ENCODE data around the gene ZNF304. TPM values are rescaled to one million over a fixed set of nuclear protein-coding genes. Genes with fewer than 3 reads are reported as not detected.
A peak's percentile ranks its signal among the peaks of the same experiment; 100 is the strongest.

The ZNF304 gene
- total RNA-seq, 2 experiments from 2014 or later, result 6.2 TPM

DNA sequence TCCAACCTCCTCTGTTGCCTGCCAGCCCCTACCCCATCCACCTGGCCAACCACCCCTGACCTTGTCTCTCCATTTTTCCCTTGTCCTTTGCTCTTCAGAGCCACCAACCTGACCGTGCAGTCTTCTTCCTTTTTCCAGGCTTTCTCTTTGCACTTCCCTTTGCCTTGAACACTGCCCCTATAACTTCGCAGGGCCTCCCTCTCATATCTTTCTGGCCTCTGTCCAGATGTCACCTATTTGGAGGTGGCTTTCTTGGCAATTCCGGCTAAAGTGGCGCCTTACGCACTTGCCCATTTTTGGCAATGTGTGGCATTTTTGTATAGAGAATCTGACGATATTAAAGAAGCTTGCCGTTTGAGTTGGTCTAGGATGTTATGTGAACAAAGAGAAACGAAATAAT lies 30.0 kb upstream of the ZNF304 start:
- H3K9me3 Mint-ChIP-seq (ENCODE audit: low read depth), result peaks cover 16% of the 10 kb centered on the region
- H3K36me3 Mint-ChIP-seq (ENCODE audit: low read depth), result peaks cover 52% of the 10 kb centered on the region
- H3K4me1 Mint-ChIP-seq, result peaks cover 24% of the 10 kb centered on the region
- CTCF ChIA-PET, result interaction anchor here (0.7 kb wide), 1 partner anchor 21 kb away, joined by 3 read pairs; no protein-coding TSS in a partner anchor
- ATAC-seq, result no peak
- peaks cover 15% of the 10 kb centered on the region for H3K27me3 Mint-ChIP-seq
- peak overlapping the region; percentile 93 for H3K27ac Mint-ChIP-seq
- H3K4me3 Mint-ChIP-seq, result peak overlapping the region; percentile 94
- DNase-seq, result no peak
- POLR2A ChIA-PET, result no interaction called here
- intact Hi-C loops (cut with DNase I, micrococcal nuclease), result no loop called here

DNA sequence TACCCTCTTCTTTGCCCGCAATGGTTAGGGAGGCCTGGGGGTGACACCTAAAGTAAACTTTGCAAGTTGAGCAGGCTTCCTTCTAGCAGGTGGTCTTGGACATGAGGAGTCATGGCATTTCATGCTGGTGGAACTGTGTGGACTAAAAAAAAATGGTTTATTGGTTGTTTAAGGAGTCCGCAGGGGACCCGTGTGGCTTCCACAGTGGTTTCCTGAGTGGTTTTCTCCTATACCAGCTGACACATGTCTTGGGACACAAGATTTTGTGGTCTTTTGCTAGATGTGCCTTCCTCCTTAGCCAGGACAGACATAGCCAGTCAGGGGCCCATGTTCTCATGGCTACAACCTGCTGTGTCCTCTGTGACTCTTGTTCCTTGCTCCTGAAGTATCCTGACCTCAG lies 29.3 kb upstream of the ZNF304 start:
- Mint-ChIP-seq H3K36me3 (ENCODE audit: low read depth) (peaks cover 58% of the 10 kb centered on the region), H3K4me1 (peaks cover 24% of the 10 kb centered on the region), H3K27ac (no peak overlapping the region), H3K9me3 (ENCODE audit: low read depth) (peaks cover 15% of the 10 kb centered on the region), H3K4me3 (peak overlapping the region; percentile 94), H3K27me3 (peaks cover 11% of the 10 kb centered on the region)
- ChIA-PET POLR2A (no interaction called here), CTCF (interaction anchor here (0.6 to 0.7 kb wide), 2 partner anchors 21 to 566 kb away, joined by 3 read pairs; no protein-coding TSS in a partner anchor)
- intact Hi-C loops (cut with DNase I, micrococcal nuclease), result no loop called here
- DNase-seq (no peak), ATAC-seq (no peak)

DNA sequence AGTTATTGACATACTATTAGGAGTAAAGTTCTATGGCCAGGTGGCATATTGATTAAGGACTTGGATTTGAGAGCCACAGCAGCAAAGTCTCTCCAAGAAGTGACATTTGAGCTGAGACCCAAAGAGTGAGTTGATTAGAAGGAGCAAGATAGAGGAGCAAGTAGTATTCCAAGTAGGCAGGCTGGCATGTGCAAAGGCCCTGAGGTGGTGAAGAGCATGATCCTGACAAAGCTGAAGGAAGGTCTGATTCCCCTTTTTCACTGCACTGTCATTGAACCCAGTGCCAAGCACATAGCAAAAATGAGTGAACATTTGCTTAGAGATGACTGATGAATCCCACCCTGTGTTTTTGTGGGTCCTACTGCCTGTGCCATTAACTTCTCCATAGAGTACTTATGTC lies 26.1 kb upstream of the ZNF304 start:
- ATAC-seq (no peak), DNase-seq (no peak)
- POLR2A ChIA-PET, result no interaction called here
- Mint-ChIP-seq H3K27me3 (no peaks in the 10 kb centered on the region), H3K4me1 (peaks cover 21% of the 10 kb centered on the region), H3K36me3 (ENCODE audit: low read depth) (peaks cover 89% of the 10 kb centered on the region), H3K4me3 (no peak overlapping the region), H3K9me3 (ENCODE audit: low read depth) (peaks cover 31% of the 10 kb centered on the region), H3K27ac (no peak overlapping the region)
- intact Hi-C loops (cut with DNase I, micrococcal nuclease), result no loop called here
- CTCF ChIA-PET, result no interaction called here

DNA sequence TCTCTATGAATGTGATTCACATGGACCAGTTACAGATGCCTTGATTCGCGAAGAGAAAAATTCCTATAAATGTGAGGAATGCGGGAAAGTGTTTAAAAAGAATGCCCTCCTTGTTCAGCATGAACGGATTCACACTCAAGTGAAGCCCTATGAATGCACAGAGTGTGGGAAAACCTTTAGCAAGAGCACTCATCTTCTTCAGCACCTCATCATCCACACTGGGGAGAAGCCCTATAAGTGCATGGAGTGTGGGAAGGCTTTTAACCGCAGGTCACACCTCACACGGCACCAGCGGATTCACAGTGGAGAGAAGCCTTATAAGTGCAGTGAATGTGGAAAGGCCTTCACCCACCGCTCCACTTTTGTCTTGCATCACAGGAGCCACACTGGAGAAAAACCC lies 23.1 kb upstream of the ZNF304 start:
- ChIA-PET CTCF (no interaction called here), POLR2A (no interaction called here)
- Mint-ChIP-seq H3K27ac (no peak overlapping the region), H3K4me1 (no peaks in the 10 kb centered on the region), H3K9me3 (ENCODE audit: low read depth) (peaks cover 34% of the 10 kb centered on the region), H3K36me3 (ENCODE audit: low read depth) (peaks cover 86% of the 10 kb centered on the region), H3K4me3 (no peak overlapping the region), H3K27me3 (no peaks in the 10 kb centered on the region)
- no peak for DNase-seq
- intact Hi-C loops (cut with DNase I, micrococcal nuclease), result no loop called here
- ATAC-seq, result no peak

DNA sequence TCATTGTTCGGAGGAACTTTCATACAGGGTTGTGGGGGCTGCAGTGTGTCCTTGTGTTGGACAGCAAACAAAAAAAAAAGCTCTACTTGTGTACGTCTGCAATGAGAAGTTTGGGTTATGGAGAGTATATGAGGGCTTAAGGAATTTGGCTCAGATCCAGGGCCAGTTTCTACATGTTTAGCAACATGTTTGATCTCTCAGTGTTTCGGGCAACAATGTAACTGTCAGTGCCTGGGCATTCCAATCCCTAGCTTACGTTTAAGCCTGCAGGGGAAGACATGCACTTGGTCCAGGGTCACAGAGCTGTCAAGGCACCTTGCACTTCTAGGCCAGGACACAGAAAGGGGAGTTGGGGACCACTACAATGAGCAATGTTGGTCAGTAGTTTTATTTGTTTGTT lies 16.9 kb upstream of the ZNF304 start:
- POLR2A ChIA-PET, result no interaction called here
- Mint-ChIP-seq H3K4me1 (no peaks in the 10 kb centered on the region), H3K36me3 (ENCODE audit: low read depth) (peaks cover 57% of the 10 kb centered on the region), H3K9me3 (ENCODE audit: low read depth) (peaks cover 20% of the 10 kb centered on the region), H3K4me3 (no peak overlapping the region), H3K27me3 (no peaks in the 10 kb centered on the region), H3K27ac (no peak overlapping the region)
- no peak for DNase-seq
- intact Hi-C loops (cut with DNase I, micrococcal nuclease), result no loop called here
- CTCF ChIA-PET, result interaction anchor here (0.6 kb wide), 2 partner anchors 14 to 174 kb away, joined by 3 to 5 read pairs; no protein-coding TSS in a partner anchor
- no peak for ATAC-seq

DNA sequence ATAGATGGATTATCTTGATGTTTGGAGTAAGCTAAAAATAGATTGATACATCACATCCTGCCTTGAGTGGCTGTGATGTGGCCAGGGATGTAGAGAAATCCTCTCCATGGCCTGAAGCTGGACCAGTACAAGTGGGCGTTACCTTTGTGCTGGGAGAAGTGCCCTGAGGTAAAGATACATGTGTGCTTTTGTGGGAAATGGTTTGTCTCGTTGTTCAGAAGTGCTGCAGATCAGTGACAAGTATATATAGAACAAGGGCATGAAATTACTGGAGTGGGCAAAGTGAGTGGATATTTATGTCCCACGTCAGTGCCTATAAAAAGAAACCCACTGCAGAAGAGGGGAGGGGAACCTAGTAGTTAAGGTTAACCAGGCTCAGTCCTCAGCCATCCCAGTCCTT lies 12.2 kb upstream of the ZNF304 start:
- peaks cover 31% of the 10 kb centered on the region for H3K36me3 Mint-ChIP-seq (ENCODE audit: low read depth)
- ChIA-PET CTCF (no interaction called here), POLR2A (no interaction called here)
- DNase-seq (no peak), ATAC-seq (no peak)
- no peak overlapping the region for H3K4me3 Mint-ChIP-seq
- H3K9me3 Mint-ChIP-seq (ENCODE audit: low read depth), result peaks cover 25% of the 10 kb centered on the region
- intact Hi-C loops (cut with DNase I, micrococcal nuclease), result no loop called here
- H3K27me3 Mint-ChIP-seq, result no peaks in the 10 kb centered on the region
- H3K4me1 Mint-ChIP-seq, result no peaks in the 10 kb centered on the region
- no peak overlapping the region for H3K27ac Mint-ChIP-seq

DNA sequence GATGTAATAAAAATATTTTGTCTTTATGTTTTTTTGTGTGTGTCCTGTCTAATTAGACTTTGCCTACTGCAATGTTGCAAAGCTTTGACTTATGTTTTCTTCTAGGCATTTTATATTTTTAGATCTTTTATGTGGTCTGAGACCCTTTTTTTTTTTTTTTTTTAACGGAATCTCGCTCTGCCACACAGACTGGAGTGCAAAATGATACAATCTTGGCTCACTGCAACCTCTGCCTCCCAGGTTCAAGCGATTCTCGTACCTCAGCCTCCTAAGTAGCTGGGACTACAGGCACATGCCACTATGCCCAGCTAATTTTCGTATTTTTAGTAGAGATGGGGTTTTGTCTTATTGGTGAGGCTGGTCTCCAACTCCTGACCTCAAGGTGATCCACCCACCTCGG lies 8.5 kb upstream of the ZNF304 start:
- intact Hi-C loops (cut with DNase I, micrococcal nuclease), result no loop called here

DNA sequence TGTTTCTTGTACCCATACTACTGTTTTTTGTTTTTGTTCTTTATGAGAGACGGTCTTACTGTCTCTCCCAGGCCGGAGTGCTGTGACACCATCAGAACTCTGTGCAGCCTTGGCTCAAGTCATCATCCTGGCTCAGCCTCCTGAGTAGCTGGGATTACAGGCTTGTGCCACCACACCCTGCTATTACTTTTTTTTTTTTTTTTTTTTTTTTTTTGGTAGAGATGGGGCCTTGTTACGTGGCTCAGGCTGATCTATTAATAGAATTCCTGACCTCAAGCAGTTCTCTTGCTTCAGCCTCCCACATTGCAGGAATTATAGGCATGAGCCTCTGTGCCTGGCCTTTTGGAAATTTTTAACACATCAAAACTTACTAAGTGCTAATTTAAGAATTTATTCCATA lies 2.9 kb upstream of the ZNF304 start:
- H3K27ac Mint-ChIP-seq, result no peak overlapping the region
- peaks cover 26% of the 10 kb centered on the region for H3K36me3 Mint-ChIP-seq (ENCODE audit: low read depth)
- CTCF ChIA-PET, result interaction anchor here (0.7 to 1.0 kb wide), 3 partner anchors 9 to 20 kb away, joined by 3 to 5 read pairs (median 3); no protein-coding TSS in a partner anchor
- intact Hi-C loops (cut with DNase I, micrococcal nuclease), result no loop called here
- peaks cover 6% of the 10 kb centered on the region for H3K27me3 Mint-ChIP-seq
- DNase-seq (no peak), ATAC-seq (no peak)
- H3K9me3 Mint-ChIP-seq (ENCODE audit: low read depth), result peaks cover 19% of the 10 kb centered on the region
- POLR2A ChIA-PET, result no interaction called here
- no peak overlapping the region for H3K4me3 Mint-ChIP-seq
- peaks cover 23% of the 10 kb centered on the region for H3K4me1 Mint-ChIP-seq

More for the DNA sequence above, 8.5 kb upstream of the ZNF304 start:
- Mint-ChIP-seq H3K9me3 (ENCODE audit: low read depth) (peaks cover 24% of the 10 kb centered on the region), H3K36me3 (ENCODE audit: low read depth) (peaks cover 13% of the 10 kb centered on the region), H3K4me1 (no peaks in the 10 kb centered on the region), H3K27ac (no peak overlapping the region), H3K27me3 (peaks cover 6% of the 10 kb centered on the region), H3K4me3 (no peak overlapping the region)
- ATAC-seq, result no peak
- POLR2A ChIA-PET, result no interaction called here
- no peak for DNase-seq
- CTCF ChIA-PET, result interaction anchor here (0.6 to 0.7 kb wide), 2 partner anchors 21 to 211 kb away, joined by 3 read pairs; no protein-coding TSS in a partner anchor

DNA sequence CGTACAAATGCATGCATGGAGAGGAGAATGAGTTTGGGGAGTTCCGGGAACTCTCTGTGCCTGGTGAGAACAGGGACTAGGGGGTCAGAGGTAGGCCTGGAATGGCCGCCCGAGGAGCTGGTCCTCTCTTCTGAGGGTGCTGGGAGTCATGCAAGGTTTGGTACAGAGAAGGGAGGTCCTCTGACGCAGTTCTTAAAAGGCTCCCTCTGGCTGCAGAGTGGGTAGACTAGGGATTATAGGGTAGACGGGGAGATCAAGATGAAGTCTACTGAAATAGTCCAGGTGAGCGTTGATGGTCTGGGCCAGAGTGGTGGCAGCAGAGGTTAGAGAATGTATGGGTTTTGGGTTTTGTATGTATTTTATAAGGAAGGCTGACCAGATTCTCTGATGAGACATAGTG lies 796 bp downstream of the ZNF304 start:
- intact Hi-C loops (cut with DNase I, micrococcal nuclease), result loop anchor here (1.0 to 5.0 kb wide), 9 partner anchors 11 to 564 kb away; partner anchors contain the start of genes TRAPPC2B (in 2 of the 2), ZNF547 (in 2 of the 2), ZNF805 (in 2 of the 2) and ZNF417 (in 1 of the 2)

DNA sequence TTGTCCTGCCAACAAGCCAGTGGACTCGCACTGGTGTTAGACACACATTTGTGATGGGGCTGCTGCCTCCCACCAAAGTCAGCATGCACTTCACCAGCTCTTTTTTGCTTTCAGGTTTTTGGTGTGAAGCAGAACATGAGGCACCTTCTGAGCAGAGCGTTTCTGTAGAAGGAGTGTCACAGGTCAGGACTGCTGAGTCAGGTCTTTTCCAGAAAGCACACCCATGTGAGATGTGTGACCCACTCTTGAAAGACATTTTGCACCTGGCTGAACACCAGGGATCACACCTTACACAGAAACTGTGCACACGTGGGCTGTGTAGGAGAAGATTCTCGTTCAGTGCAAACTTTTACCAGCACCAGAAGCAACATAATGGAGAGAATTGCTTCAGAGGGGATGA lies 4.8 kb downstream of the ZNF304 start:
- Mint-ChIP-seq H3K36me3 (ENCODE audit: low read depth) (peaks cover 88% of the 10 kb centered on the region), H3K27me3 (no peaks in the 10 kb centered on the region), H3K9me3 (ENCODE audit: low read depth) (peaks cover 51% of the 10 kb centered on the region), H3K4me3 (no peak overlapping the region), H3K4me1 (peaks cover 20% of the 10 kb centered on the region), H3K27ac (no peak overlapping the region)
- ChIA-PET POLR2A (no interaction called here), CTCF (no interaction called here)
- intact Hi-C loops (cut with DNase I, micrococcal nuclease), result no loop called here
- no peak for DNase-seq
- ATAC-seq, result no peak

More for the DNA sequence above, 796 bp downstream of the ZNF304 start:
- H3K36me3 Mint-ChIP-seq (ENCODE audit: low read depth), result peaks cover 63% of the 10 kb centered on the region
- peak overlapping the region; percentile 90 for H3K27ac Mint-ChIP-seq
- peaks cover 2% of the 10 kb centered on the region for H3K27me3 Mint-ChIP-seq
- H3K4me3 Mint-ChIP-seq, result peak overlapping the region; percentile 96
- ATAC-seq (no peak), DNase-seq (no peak)
- ChIA-PET POLR2A (no interaction called here), CTCF (no interaction called here)
- peaks cover 42% of the 10 kb centered on the region for H3K9me3 Mint-ChIP-seq (ENCODE audit: low read depth)
- H3K4me1 Mint-ChIP-seq, result peaks cover 25% of the 10 kb centered on the region

DNA sequence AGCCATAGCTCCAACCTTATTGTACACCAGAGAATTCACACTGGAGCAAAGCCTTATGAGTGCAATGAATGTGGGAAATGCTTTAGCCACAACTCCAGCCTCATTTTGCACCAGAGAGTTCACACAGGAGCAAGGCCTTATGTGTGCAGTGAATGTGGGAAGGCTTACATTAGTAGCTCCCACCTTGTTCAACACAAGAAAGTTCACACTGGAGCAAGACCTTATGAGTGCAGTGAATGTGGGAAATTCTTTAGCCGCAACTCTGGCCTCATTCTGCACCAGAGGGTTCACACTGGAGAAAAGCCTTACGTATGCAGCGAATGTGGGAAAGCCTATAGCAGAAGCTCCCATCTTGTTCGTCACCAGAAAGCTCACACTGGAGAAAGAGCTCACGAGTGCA lies 6.3 kb downstream of the ZNF304 start:
- CTCF ChIA-PET, result interaction anchor here (0.9 kb wide), 1 partner anchor 9 kb away, joined by 3 read pairs; no protein-coding TSS in a partner anchor
- H3K27me3 Mint-ChIP-seq, result no peaks in the 10 kb centered on the region
- intact Hi-C loops (cut with DNase I, micrococcal nuclease), result no loop called here

DNA sequence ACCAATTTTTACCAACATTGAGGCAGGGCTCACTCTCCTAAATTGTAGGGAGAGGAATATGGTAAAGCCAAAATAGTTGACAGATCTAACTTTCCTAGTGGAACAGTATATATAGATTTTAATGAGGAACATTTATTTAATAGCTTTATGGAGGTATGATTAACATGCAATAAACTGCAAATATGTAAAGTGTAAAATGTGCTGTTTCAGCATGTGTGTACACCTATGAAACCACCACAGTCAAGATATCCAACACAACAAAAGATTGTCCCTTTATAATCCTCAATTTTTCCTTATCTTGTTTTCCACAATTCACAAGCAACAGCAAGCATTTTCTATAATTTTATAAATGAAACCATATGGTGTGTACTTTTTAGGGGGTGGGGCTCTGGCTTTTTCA lies 8.2 kb downstream of the ZNF304 start:
- Mint-ChIP-seq H3K27ac (no peak overlapping the region), H3K36me3 (ENCODE audit: low read depth) (peaks cover 70% of the 10 kb centered on the region), H3K27me3 (no peaks in the 10 kb centered on the region), H3K4me3 (no peak overlapping the region), H3K9me3 (ENCODE audit: low read depth) (peaks cover 42% of the 10 kb centered on the region), H3K4me1 (peaks cover 13% of the 10 kb centered on the region)
- DNase-seq (no peak), ATAC-seq (no peak)
- intact Hi-C loops (cut with DNase I, micrococcal nuclease), result no loop called here
- CTCF ChIA-PET, result no interaction called here
- POLR2A ChIA-PET, result no interaction called here

More for the DNA sequence above, 6.3 kb downstream of the ZNF304 start:
- Mint-ChIP-seq H3K36me3 (ENCODE audit: low read depth) (peaks cover 76% of the 10 kb centered on the region), H3K9me3 (ENCODE audit: low read depth) (peaks cover 52% of the 10 kb centered on the region), H3K4me3 (no peak overlapping the region), H3K27ac (no peak overlapping the region), H3K4me1 (peaks cover 10% of the 10 kb centered on the region)
- ATAC-seq (no peak), DNase-seq (no peak)
- POLR2A ChIA-PET, result no interaction called here
